Inflammatory macrophage treated with lipopolysaccharide for 4 hours (primary cell): Measurements from ENCODE around the gene FAM219B.
"Not testable (repeated sequence)": the region's sequence is repeated elsewhere in the genome, so short reads cannot be mapped to it uniquely, and the experiment has no call there.

ENCODE experiments used
- DNase-seq: peaks from one replicate; pipeline ENCODE4 v3.0.0-alpha.2; 2020

Gene FAM219B

GRCh38 chr15:74902295-74903075 lies 4.2 kb downstream of the FAM219B start:
- no peak for DNase-seq

- peak; percentile 61 for DNase-seq
Measured at GRCh38 chr15:74901612-74902063, 5.0 kb downstream of the FAM219B start.

GRCh38 chr15:74897300-74897701 lies 9.3 kb downstream of the FAM219B start:
- no peak for DNase-seq

- no peak for DNase-seq
Measured at GRCh38 chr15:74896316-74896715, 10.3 kb downstream of the FAM219B start.

- no peak for DNase-seq
Measured at GRCh38 chr15:74895830-74896229, 10.8 kb downstream of the FAM219B start.

GRCh38 chr15:74894383-74894782 lies 12.3 kb downstream of the FAM219B start:
- not testable (repeated sequence) for DNase-seq

GRCh38 chr15:74893627-74894026 lies 13.0 kb downstream of the FAM219B start:
- DNase-seq = no peak

GRCh38 chr15:74892931-74893330 lies 13.7 kb downstream of the FAM219B start:
- DNase-seq = no peak

- DNase-seq = no peak
Measured at GRCh38 chr15:74892313-74892712, 14.3 kb downstream of the FAM219B start.

GRCh38 chr15:74891469-74891868 lies 15.2 kb downstream of the FAM219B start:
- no peak for DNase-seq

- DNase-seq = no peak
Measured at GRCh38 chr15:74890665-74890960, 16.0 kb downstream of the FAM219B start.

GRCh38 chr15:74889883-74890664 lies 16.6 kb downstream of the FAM219B start, which contains the start of gene MPI:
Gene MPI, plus strand, starts transcription at chr15:74890042. Its CDS starts 32 bp downstream, at chr15:74890074.
- peak; percentile 83 for DNase-seq

- peak; percentile 38 for DNase-seq
Measured at GRCh38 chr15:74889390-74889882, 17.2 kb downstream of the FAM219B start.

GRCh38 chr15:74888716-74889115 lies 17.9 kb downstream of the FAM219B start:
- DNase-seq = no peak

- DNase-seq = not testable (repeated sequence)
Measured at GRCh38 chr15:74887537-74888193, 19.0 kb downstream of the FAM219B start.

GRCh38 chr15:74885461-74885860 lies 21.2 kb downstream of the FAM219B start:
- no peak for DNase-seq

GRCh38 chr15:74884428-74885223 lies 22.0 kb downstream of the FAM219B start:
- no peak for DNase-seq

GRCh38 chr15:74882528-74882927 lies 24.1 kb downstream of the FAM219B start:
- DNase-seq = no peak

GRCh38 chr15:74878273-74878672 lies 28.4 kb downstream of the FAM219B start:
- no peak for DNase-seq

- DNase-seq = no peak
Measured at GRCh38 chr15:74873756-74874424, 32.8 kb downstream of the FAM219B start.

- peak; percentile 96 for DNase-seq
Measured at GRCh38 chr15:74873036-74873755, 33.5 kb downstream of the FAM219B start, which contains the start of gene SCAMP2. Gene SCAMP2, minus strand, starts transcription at chr15:74873365. Its CDS starts 110 bp downstream, at chr15:74873255.
